HG03135 (cell line): ENCODE results near the gene UBXN11.
A peak's percentile ranks its signal among the peaks of the same experiment; 100 is the strongest.
"Not testable (repeated sequence)": the region's sequence is repeated elsewhere in the genome, so short reads cannot be mapped to it uniquely, and the experiment has no call there.

Experiments
- ATAC-seq: cut with Tn5 transposase; IDR thresholded peaks from one replicate; pipeline ENCODE4 v1.9.1; 2021; ENCODE audit warnings: mild to moderate bottlenecking, moderate library complexity; ENCODE audit not compliant: unreplicated experiment

The UBXN11 gene

DNA sequence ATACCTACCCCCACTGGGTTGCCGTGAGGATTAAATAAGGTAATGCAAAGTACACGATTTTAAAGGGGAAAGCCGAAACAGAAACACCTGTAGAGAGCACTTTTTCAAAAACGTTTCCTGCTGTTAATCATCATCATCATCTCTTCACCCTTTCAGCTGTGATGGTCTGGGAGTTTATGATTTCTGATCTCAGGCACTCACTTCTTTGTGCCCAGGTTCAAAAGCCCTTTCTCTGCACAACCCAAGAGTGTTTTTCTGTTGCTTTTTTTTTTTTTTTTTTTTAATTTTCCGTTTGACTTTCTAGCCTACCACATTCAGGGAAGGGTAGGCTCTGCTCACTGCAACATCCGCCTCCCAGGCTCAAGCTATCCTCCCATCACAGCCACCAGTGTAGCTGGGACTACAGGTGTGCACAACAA is 936 bp upstream of the UBXN11 start:
- no peak for ATAC-seq

DNA sequence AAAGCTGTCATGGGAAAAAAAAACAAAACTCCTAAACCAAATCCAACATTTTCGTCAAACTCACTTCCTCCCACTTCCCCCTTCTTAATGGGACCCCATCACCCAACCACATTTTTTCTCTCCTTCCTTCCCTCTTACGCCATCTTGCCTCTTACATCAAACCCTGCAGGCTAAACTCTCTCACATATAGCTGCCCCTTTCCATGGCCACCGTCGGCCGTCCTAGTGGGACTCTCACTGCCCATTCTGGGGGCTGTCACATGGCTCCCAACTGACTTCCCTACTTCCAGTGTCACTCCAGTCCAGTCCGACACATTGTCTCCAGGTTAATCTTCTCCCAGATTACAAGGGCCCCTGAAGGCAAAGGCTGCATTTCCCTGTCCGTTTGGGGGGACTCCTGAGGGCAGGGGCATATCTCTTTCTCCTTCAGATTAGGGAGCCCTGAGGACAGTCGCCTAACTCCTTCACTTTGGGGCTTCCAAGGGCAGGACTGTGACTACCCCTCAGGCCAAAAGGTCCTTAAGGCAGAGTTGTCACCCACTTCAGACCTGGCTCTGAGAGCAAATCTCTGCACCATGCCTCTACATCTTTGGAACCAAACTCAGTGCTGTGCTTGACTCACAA is 658 bp downstream of the UBXN11 start:
- ATAC-seq, result no peak

DNA sequence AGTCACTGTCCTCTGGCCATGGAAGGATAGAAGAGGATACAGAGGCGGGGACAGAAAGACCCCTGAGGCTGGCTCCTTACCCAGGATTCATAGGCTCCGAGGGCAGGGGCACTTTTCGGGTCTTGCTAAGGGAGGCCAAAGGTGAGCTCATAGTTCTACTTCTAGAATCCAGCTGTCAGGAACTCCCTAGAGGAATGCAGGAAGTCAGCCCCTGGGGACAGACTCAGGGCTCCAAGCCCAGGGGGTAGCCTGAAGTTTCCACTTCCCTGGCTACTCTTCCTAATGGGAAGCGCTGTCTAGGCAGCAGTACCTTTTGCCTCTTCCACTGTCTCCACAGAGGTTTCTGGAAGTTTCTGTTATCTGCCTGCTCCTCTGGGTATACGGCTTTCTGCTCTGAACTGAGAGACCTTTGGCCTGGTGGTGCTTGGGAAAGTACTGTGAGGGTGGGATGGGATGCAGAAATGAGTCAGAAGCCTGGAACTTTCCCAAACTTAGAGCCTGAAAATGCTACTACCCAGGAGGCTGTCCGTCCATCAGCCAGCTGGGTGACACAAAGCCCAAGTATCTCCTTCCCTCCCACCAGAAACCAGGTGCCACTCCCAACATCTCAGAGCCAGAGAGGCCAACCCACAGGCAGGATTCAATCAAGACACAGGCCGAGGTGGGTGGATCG is 3.6 kb downstream of the UBXN11 start:
- ATAC-seq, result no peak

DNA sequence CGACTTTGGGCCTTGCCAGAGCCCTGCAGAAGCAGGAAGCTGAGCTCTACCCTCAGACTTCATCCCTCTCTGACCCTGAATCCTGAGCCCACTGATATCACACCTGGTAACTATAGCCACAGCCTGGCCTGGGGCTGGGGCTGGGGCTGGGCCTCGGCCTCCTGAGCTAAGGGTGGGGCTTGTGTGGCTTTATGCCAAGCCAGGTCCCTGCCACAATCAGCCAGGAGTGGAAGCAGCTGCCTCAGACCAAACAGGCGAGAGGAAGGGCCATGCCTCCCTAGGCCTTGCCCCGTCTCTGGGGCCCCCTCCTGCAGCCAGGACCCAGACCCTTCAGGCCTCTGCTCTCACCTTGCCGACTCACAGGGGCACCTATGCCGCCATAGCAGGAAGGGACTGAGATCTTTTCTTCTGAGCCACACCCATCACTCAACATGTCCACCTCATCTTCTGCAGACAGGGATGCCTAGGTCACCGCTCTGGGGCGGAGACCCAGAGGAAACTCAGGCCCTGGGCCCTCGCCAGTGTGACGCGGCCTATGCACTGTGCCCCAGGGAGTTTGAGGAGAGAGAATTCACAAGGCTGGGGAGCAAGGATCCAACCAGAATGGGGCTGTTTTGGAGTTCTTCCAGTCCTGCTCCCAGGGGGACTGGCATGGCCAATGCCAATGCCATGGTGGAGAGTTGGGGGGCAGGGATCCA is 5.7 kb downstream of the UBXN11 start:
- no peak for ATAC-seq

DNA sequence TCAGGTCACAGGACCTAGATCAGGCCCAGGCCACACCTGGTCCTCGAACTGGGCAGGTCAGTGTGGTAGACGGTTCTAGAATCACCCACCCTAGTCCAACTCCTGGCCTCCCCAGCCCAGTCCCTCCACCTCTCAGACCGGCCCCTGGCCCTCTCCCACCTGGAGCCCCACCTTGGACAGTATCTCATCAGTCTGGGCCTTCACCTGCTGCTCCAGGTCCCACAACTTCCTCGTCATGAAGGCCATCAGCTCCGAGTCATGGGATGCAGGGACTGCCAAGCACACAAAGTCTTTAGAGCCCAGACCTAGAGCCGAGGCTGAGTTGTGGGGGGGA is 8.7 kb downstream of the UBXN11 start:
- ATAC-seq, result no peak

DNA sequence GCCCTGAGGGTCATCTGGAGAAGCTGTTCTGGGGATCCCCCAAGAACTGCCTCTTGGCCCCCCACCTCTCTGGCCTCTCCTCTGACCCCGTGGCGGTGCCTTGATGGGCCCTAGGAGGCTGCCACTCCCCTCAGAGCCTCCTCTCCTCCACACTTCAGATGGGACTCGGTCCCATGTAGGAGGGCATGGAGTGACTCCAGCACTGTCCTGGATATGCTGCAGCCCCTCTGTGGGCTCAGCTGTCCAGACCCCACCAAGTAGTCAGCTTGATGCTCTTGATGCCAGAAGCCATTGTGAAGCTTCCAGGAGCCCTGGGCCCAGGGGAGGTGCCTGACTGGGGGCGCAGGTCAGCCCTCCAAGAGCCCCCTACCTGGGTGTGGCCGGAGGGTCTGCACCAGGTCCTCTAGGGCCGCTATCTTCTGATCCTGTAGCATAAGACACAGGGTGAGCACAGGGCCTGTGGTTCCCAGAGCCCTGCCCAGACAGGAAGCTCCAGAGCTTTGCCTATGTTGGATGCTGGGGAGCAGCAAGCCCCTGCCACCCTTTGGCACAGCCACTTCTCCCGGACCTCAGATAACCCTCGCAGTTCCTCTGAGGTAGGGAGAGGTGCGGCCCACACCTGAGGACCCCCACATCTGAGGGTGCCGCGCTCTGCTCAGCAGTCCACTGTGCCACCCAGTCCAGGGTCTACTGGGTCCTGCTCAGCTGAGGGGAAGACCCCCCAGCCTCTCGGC is 9.2 kb downstream of the UBXN11 start:
- no peak for ATAC-seq

DNA sequence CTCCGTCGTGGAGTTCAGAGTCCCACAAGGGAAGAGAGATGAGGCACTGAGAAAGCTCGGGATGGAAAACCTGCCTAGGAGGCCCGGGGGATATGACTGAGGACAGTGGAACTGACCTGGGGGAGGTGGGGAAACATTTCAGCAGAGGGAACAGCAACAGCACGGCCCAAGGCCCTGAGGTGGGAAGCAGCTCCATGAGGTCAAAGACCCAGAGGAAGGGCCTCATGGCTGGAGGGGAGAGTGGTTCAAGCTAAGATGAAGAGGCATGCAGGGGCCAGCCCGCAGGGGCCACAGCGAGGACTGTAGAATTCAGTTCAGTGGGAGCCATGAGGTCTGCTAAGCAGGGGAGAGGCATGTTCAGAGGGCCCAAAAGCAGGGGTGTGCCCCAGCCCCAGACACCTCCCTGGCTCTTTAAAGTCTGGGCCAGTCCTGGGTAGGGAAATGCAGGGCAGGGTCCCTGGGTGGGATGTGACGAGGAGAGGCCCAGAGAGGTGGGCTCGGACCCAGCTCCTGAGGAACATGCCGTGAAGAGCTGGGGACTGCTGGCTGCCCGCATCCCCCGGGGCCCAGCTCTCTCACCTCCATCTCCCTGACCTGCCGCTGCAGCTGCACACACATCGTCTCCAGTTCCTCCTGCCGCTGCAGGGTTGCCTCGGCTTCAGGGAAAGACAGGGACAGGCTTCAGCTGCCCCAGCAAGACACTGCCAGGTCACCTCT is 9.9 kb downstream of the UBXN11 start:
- no peak for ATAC-seq

DNA sequence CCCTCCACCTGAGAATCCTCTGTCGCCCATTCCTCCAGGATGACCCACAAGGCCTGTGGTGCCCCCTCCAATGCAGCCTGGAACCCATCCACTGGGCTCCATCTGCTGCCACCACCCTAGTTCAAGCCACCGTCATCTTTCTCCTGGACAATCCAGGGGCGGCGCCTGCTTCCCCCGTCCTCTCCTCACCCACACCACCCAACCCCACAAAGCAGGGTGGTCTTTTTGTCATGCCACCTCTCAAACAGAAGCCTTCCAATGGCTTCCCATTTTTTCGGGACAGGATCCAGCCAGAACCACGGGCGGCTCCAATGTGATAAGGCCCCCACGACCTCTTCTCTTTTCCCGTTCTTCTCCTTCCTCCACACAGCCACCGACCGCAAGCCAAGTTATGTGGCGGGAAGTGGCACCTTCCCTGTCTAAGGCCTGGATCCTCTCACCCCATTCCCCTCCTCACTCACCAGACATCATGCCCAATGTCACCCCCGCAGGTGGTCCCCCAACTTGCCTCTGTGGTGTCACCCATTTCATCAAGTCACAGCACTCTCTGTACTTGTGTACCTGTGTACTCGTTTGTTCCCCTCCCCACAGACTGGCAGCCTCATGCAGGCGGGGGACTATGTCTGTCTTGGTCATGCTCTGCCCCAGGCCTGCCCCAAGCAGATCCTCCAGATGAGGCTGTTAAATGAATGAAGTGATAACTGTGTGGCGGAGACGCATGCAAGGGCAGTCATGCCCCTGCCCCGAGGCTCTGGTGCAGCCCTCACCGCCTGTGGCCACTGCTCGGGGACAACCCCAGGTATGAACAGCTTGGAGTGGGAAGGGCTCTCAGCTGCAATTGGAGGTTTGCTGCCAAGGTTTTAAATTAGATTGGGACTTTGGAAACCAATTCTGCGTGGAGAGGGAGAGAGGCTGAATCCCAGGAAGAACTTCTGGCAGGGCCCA is 11.0 kb downstream of the UBXN11 start:
- ATAC-seq, result no peak

DNA sequence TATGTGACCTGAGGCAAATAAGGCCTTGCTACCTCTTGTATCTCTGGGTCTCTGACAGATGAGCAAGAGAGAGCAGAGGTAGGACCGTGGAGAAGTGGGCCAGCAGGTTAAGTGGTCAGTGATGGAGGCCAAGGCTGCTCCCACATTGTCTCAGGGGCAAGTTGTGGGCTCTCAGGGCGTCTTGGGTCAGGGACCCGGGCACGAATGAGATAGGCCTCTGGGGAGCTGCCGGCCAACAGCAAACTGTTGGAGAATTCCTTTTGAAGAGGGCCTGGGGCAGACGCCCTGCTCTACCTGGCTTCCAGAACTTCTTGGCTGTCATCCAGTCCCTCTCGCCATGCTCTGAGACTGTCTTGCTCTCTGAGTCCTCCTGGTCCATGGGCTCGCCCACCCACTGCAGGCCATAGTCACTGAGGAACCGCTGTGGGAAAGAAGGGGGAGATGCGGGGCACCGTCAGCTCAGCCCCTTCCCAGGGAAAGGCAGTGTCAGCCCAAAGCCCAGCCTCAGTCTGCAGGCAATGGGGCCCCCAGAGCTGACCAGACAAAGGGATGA is 12.4 kb downstream of the UBXN11 start:
- no peak for ATAC-seq

DNA sequence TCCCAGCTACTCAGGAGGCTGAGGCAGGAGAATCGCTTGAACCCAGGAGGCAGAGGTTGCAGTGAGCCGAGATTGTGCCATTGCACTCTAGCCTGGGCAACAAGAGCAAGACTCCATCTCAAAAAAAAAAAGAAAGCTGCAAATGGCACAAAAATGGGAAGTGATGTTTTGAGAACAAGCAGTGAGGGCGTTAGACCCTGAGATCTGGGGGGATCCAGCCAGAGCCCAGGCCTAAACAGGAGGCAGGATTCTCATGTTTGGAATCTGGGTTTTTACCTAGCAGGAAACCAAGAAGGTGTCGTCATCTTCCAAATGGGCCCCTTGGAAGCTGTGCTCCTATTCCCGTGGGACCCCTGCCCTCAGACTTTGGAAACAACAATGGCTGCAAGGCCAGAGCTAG is 13.7 kb downstream of the UBXN11 start:
- ATAC-seq, result not testable (repeated sequence)

DNA sequence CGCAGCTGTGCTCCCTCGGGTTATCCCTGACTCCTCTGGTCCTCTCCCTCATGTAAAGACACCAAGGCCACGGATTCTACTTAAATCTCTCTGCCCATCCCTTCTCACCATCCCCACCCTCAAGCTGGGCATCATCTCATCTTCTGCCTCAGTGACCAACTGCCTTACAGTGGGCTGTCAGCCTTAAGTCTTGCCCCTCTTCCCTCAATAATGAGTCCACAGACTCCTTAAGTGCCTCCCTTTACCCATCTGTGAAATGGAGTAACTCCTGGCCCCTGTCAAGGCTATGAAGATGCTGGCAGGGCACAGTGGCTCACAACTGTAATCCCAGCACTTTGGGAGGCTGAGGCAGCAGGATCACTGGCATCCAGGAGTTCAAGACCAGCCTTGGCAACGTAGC is 14.5 kb downstream of the UBXN11 start:
- no peak for ATAC-seq

DNA sequence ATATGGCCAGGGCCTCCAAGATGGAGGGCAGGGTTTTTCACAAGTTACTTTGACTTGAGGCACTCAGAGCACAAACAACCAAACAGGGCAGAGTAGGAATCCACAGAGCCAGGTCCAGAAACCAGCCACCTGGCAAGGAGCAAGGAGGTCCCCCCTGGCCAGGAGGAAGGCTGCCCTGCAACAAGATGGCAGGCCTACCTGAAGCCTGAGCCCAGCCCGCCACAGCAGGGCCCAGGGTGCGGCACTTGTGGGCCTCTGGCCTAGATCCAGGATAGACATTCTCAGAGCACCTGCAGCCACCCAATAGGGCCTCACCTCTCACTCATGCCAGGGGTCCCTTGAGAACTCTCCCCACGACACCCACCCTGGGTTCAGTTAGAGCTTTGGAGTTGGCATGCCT is 15.0 kb downstream of the UBXN11 start:
- ATAC-seq, result no peak

DNA sequence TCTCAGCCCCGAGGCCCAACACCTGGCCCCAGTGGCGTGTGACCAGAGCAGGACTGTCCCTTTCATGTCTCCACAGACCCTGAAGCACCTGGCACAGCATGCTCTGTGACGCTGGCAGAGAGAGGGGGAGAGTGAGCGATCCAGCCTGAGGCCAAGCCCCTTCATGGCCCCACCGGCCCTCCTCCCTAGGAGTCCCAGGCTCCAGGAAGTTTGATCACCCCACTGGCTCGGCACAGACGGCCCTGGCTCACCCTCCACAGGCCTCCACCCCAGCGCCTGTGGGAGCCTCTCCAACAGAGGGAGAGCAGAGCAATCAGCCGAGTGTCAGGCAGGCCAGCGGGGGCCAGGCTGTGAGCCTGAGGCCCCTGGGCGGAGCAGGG is 15.6 kb downstream of the UBXN11 start:
- no peak for ATAC-seq

DNA sequence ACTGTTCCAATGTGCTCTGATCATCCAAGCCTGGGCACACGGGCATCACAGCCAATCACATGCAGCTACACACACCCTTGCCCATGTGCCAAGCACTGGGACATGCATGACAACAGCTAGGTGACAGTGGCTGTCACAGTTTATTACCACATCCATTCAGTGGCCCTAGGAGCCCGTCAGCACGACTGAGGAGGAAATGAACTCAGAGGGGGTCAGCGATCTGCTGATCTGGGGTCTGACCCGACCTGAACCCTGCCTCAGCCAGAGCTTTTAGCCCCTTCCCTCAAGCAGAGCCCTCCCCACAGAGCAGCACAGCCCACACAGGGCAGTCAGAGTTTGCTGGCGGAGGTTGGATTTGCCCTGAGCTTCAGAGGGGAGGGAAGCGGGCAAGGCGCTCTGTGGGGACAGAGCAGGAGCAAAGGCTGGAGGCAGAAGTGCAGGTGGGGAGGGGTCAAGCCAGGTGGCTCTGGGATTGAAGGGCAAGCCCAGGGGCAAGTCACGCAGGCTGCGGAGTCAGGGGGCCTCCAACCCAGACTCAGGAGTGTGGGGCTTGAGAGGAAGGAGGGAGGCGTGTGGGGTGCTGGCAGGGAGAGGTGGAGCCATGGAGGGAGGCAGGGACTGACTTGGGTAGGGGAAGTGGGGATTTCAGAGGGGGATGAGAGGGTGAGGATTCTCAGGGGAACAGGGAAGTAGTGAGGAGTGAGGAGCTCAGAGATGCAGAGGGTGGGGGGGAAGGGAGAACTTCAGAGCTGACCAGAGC is 16.1 kb downstream of the UBXN11 start:
- no peak for ATAC-seq

DNA sequence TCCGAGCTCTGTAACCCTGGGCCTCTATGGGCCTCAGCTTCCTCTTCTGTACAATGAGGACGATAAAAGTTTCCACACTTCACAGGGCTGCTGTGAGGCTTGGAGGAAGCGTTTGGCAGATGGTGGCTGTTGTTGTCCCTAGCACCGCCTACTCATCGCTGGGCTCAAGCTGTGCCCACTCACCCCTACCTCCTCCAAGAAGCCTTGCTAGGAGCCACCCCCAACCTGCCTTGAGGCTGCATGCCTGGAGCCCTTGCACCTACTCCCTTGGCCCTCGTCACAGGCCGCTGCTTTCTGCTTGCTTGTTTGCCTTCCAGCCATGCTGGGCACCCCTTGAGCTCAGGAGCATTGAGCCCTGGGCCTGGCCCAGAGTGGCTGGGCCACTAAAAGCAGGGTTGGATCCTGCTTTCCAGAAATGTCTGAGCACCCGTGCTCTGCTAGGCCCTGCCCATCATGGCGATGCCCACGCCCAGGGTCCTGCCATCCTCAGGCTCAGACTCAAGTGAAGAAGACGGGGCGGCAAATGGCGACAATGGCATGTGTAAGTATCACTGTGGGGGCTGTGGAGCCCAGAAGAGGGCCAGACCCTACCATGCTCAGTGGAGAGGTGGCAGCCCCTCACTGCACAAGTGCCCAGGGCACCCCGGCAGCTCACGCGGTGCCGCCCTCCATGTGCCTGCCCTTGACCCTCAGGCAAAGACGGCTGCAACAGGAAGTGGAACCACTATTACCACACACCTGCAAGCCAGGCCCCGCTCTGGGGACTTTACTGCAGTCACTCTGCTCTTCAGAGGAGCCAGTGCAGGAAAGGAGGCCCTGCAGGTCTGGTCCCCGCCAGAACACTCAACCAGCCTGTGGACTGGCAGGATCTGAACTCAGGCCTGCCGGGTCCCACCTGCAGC is 17.0 kb downstream of the UBXN11 start:
- peak; percentile 42 for ATAC-seq

DNA sequence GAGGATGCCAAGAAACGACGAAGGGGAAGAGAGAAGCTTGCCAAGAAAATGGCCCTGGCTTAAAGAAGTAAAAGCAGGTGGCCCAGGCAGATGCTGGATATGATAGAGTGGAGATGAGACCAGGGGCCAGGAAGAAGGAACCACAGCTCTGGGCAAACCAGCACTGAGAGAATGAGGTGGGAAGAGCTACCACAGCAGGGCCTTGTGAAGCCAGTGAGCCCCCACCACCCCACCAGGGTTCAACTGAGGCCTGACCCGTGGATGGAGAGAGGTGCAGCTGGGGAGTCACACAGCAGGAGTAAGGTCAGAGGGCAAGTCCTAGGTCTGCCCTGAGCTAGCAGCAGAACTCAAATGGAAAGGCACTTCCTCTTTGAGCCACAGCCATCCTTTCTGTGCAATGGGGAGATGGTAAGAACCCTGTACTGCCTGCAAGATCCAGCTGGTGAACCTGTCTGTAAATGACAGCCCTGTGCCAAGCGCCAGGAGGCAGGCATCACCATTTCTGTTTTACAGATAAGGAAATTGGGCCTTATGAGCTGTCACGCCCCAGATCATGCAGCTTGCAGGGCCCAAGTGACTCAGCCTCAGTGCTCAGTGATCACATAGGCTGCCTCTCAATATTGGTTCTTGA is 18.0 kb downstream of the UBXN11 start:
- ATAC-seq, result no peak

DNA sequence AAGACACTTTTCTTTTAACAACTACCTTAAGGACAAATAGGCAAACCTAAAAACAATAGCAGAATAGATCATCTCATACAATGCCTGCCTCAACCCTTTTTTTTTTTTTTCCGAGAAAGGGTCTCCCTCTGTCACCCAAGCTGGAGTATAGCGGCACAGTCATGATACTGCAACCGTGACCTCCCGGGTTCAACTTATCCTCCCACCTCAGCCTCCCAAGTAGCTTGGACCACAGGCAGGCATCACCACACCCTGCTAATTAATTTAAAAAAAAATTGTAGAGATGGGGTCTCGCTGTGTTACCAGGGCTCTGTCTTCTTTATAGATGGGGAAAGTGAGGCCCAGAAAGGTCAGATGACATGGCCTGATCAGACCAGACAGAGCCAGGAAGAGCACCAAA is 18.6 kb downstream of the UBXN11 start:
- no peak for ATAC-seq
